ENCODE data around the gene CA10.

CA10 gene

GRCh38 chr17:51629232-51629631, 529.3 kb downstream of the CA10 start:
- no peak for TF ChIP-seq CTCF (IDR thresholded peaks at IDR 0.05)
- Histone ChIP-seq H3K4me3 (no peak overlapping the region), H3K27ac (no peak overlapping the region)
- no peak for DNase-seq (ENCODE audit: low spot score)

- no peak for DNase-seq (ENCODE audit: low spot score)
- no peak for TF ChIP-seq CTCF (IDR thresholded peaks at IDR 0.05)
- no peak overlapping the region for H3K27ac ChIP-seq
- H3K4me3 ChIP-seq = no peak overlapping the region
Measured at GRCh38 chr17:51627779-51628178, 530.7 kb downstream of the CA10 start.

- H3K27ac ChIP-seq = no peak overlapping the region
- H3K4me3 ChIP-seq = no peak overlapping the region
- no peak for TF ChIP-seq CTCF (IDR thresholded peaks at IDR 0.05)
- no peak for DNase-seq (ENCODE audit: low spot score)
Measured at GRCh38 chr17:51618476-51618875, 540.0 kb downstream of the CA10 start.

GRCh38 chr17:51617986-51618385, 540.5 kb downstream of the CA10 start:
- H3K4me3 ChIP-seq = no peak overlapping the region
- no peak for DNase-seq (ENCODE audit: low spot score)
- no peak for TF ChIP-seq CTCF (IDR thresholded peaks at IDR 0.05)
- no peak overlapping the region for H3K27ac ChIP-seq

- DNase-seq (ENCODE audit: low spot score) = no peak
- no peak for TF ChIP-seq CTCF (IDR thresholded peaks at IDR 0.05)
- Histone ChIP-seq H3K27ac (no peak overlapping the region), H3K4me3 (no peak overlapping the region)
Measured at GRCh38 chr17:51613255-51613654, 545.3 kb downstream of the CA10 start.

- no peak for DNase-seq (ENCODE audit: low spot score)
- TF ChIP-seq CTCF (IDR thresholded peaks at IDR 0.05) = no peak
- Histone ChIP-seq H3K4me3 (no peak overlapping the region), H3K27ac (no peak overlapping the region)
Measured at GRCh38 chr17:51612692-51613091, 545.8 kb downstream of the CA10 start.

- TF ChIP-seq CTCF (IDR thresholded peaks at IDR 0.05) = no peak
Measured at GRCh38 chr17:51611585-51611984, 546.9 kb downstream of the CA10 start.

More at GRCh38 chr17:51611585-51611984, 546.9 kb downstream of the CA10 start:
- DNase-seq (ENCODE audit: low spot score) = no peak
- Histone ChIP-seq H3K27ac (no peak overlapping the region), H3K4me3 (no peak overlapping the region)

All from coronary artery (tissue), 2 donors.